GM21786 (cell line): Measurements from ENCODE around the gene CCDC181.
"Not testable (repeated sequence)": the region's sequence is repeated elsewhere in the genome, so short reads cannot be mapped to it uniquely, and the experiment has no call there.

Experiments
- ATAC-seq: cut with Tn5 transposase; IDR thresholded peaks from one replicate; pipeline ENCODE4 v1.9.1; 2021; ENCODE audit not compliant: unreplicated experiment

The CCDC181 gene

GRCh38 chr1:169402578-169402977 lies 24.7 kb downstream of the CCDC181 start:
- not testable (repeated sequence) for ATAC-seq

- no peak for ATAC-seq
These were observed 31.3 kb downstream of the CCDC181 start for GRCh38 chr1:169395955-169396354.

- no peak for ATAC-seq
These were observed 34.9 kb downstream of the CCDC181 start for GRCh38 chr1:169392406-169392805.

GRCh38 chr1:169390303-169390702 lies 37.0 kb downstream of the CCDC181 start:
- peak; percentile 76 for ATAC-seq

DNA sequence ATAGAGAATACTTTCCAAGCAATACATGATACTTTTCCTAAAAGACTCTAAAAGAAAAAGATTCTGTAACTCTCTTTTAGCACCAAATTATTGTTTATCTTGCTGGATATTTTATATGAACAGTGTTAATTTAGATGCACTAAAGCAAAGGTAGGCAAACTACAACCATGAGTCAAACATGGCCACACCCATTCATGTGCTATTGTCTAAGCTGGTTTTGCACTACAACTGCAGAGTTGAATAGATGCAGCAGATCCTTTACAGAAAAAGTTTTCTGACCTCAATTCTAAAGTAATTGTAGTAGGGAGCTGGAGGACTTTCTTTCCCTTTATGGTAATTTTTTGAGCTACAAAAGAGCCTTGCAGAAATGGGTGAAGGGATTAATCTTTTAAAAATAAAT lies 39.9 kb downstream of the CCDC181 start:
- no peak for ATAC-seq

DNA sequence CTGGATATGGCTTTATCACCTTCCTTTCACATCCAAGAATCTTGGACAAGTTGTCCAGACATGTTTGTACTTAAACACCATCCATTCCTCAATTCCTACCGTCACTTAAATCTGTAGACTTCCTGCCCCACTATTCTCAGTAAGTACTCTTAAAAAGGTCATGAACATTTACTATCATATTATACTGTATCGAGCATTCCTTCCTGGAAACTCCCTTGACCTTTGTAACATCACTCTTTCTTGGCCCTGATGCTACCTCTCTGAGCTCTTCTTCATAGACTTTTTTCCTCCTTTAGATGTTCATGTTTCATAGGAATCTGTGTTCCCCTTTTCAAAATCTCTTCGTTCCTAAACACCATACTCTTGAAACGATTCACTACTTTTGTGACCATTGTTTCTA lies 43.8 kb downstream of the CCDC181 start:
- no peak for ATAC-seq

DNA sequence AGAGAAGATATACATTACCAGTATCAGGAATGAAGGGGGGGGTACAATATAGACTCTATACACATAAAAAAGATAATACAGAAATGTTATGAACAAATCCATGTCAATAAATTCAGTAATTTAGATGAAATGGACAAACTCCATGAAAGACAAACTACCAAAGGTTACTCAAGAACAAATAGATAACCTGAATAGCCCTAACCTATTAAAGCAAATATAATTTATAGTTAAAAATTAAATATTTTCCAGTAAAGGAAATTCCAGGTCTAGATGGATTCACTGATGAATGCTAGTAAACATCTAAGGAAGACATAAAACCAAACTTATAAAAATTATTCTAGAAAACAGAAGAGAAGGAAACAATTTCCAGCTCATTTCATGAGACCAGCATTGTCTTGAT lies 46.1 kb downstream of the CCDC181 start:
- ATAC-seq, result no peak

DNA sequence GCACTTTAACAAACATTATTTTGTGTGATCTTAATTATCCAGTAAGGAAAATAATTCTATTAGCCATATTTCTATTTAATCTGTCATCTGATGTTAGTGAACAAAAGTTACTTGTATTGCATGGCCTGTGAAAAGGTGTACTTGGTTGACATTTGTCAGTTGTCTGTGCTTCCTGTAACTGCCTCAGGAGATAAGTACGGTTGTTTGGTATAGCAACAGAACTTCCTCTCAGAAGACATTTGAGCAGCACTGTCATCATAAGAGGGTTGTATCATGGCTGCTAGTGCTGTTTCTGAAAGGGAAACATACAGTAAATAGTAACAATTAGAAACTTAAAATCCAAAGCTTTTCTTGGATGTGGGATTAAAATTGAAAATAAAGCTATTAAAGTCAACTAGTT lies 55.9 kb downstream of the CCDC181 start:
- no peak for ATAC-seq

DNA sequence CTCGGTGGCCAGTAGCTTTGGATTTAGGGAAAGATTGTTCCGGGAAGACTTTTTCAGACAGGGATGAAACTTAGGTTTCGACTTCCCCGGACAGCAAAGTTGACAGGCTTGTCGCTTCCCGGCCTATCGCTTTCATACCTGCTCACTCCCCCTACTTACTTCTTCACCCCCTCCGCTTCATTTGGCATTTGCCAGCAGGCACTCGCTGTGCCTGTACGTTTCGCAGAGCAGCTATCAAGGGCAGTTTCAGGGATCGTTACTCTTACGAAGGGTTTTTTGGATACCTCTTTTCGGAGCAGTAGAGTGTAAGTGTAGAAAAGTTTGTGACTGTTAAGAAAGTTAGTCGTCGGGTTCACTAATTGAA lies 58.9 kb downstream of the CCDC181 start:
- ATAC-seq, result no peak

- ATAC-seq, result peak; percentile 95
These were observed 59.4 kb downstream of the CCDC181 start, which contains the start of the genes BLZF1 and NME7 for GRCh38 chr1:169367686-169368405. TSS of gene BLZF1 (plus strand) at chr1:169368195. CDS start at chr1:169369523, 1,328 bp downstream. TSS of gene NME7 (minus strand) at chr1:169367797. CDS start at chr1:169367710, 87 bp downstream.

GRCh38 chr1:169367096-169367685 lies 60.1 kb downstream of the CCDC181 start:
- ATAC-seq, result no peak

- ATAC-seq, result no peak
These were observed 62.3 kb downstream of the CCDC181 start for GRCh38 chr1:169364948-169365347.

GRCh38 chr1:169363046-169363730 lies 64.1 kb downstream of the CCDC181 start:
- peak; percentile 24 for ATAC-seq

DNA sequence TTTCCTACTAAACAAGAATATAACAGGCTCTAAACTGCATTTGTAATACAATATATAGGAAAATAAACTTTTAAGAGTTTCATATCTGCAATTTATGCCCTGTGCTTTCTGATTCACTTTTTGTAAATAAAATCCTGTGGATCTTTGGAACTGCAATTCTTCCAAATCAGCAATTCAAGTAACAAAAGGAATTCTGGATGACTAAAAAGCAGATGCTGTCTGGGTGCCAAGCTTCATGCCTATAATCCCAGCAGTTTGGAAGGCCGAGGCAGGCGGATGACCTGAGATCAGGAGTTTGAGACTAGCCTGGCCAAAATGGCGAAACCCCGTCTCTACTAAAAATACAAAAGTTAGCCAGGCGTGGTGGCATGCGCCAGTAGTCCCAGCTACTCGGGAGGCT lies 66.0 kb downstream of the CCDC181 start:
- ATAC-seq, result no peak

DNA sequence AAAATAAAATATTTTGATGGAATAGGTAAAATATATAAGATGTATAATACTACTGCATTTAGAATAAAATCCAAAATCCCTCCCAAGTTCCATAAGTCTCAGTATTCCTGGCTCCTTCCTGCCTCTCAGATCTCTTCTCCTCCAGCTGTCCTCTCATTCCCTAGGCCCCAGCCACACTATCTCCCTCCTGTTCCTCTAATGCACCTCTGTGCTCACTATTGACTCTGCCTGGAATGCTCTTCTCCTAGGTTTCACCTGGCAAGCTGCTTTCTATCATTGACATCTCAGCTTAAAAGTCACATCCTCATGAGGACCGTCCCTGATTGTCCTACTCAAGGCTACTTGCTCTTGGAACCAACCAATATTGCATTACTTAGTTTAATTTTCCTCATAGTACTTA lies 66.9 kb downstream of the CCDC181 start:
- ATAC-seq, result no peak

- no peak for ATAC-seq
These were observed 78.8 kb downstream of the CCDC181 start for GRCh38 chr1:169348383-169349036.

- ATAC-seq, result no peak
These were observed 79.4 kb downstream of the CCDC181 start for GRCh38 chr1:169347688-169348382.

DNA sequence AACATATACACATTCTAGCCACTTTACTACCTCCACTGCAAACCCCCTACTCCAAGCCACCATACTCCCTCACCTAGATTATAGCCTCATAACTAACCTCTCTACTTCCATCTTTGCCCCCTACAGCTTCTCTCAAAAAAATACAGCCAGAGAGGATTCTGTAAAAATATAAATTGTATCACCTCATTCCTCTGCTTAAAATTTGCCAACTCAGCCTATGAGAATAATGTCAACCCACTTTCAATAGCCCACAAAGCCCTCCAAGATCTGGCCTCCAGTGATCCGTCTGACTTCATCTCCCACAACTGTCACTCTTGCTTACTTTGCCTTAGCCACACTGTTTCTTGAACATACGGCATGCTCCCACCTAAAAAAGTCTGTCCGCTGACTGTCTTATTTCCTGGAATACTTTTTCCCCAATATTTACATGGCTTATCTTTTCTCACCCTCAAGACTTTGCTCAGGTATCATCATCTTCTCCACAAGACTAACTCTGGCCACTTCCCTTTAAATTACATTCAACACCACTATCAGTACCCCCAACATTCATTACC lies 81.2 kb downstream of the CCDC181 start:
- no peak for ATAC-seq

GRCh38 chr1:169345511-169345910 lies 81.8 kb downstream of the CCDC181 start:
- ATAC-seq, result no peak
